ENCODE data around the gene SCYGR1.
"Not testable (repeated sequence)": the region's sequence is repeated elsewhere in the genome, so short reads cannot be mapped to it uniquely, and the experiment has no call there.

SCYGR1 gene

GRCh38 chr2:227402321-227402720 lies 14.6 kb upstream of the SCYGR1 start:
- DNase-seq = no peak

- no peak for DNase-seq
Observed at GRCh38 chr2:227401550-227401949, 13.8 kb upstream of the SCYGR1 start.

- no peak for DNase-seq
Observed at GRCh38 chr2:227398684-227399670, 11.2 kb upstream of the SCYGR1 start.

GRCh38 chr2:227397562-227397961 lies 9.8 kb upstream of the SCYGR1 start:
- DNase-seq = no peak

GRCh38 chr2:227395556-227395955 lies 7.8 kb upstream of the SCYGR1 start:
- DNase-seq = no peak

- no peak for DNase-seq
Observed at GRCh38 chr2:227394401-227394800, 6.7 kb upstream of the SCYGR1 start.

- DNase-seq = no peak
Observed at GRCh38 chr2:227390468-227391256, 2.9 kb upstream of the SCYGR1 start.

- DNase-seq = no peak
Observed at GRCh38 chr2:227389661-227390060, 1.9 kb upstream of the SCYGR1 start.

- DNase-seq = no peak
Observed at GRCh38 chr2:227389231-227389630, 1.5 kb upstream of the SCYGR1 start.

- DNase-seq = no peak
Observed at GRCh38 chr2:227388537-227389011, 825 bp upstream of the SCYGR1 start.

GRCh38 chr2:227386630-227387029 lies 1.1 kb downstream of the SCYGR1 start:
- no peak for DNase-seq

- DNase-seq = no peak
Observed at GRCh38 chr2:227383686-227384085, 4.1 kb downstream of the SCYGR1 start.

- not testable (repeated sequence) for DNase-seq
Observed at GRCh38 chr2:227382241-227382835, 5.4 kb downstream of the SCYGR1 start.

GRCh38 chr2:227379095-227379494 lies 8.7 kb downstream of the SCYGR1 start, which contains the start of gene TM4SF20:
Gene TM4SF20, minus strand, starts transcription at chr2:227379306. Its CDS starts 38 bp downstream, at chr2:227379268.
- no peak for DNase-seq

- no peak for DNase-seq
Observed at GRCh38 chr2:227378371-227378782, 9.4 kb downstream of the SCYGR1 start.

GRCh38 chr2:227377467-227378351 lies 10.0 kb downstream of the SCYGR1 start:
- no peak for DNase-seq

- DNase-seq = no peak
Observed at GRCh38 chr2:227376656-227377396, 10.9 kb downstream of the SCYGR1 start.

- DNase-seq = no peak
Observed at GRCh38 chr2:227374158-227374557, 13.6 kb downstream of the SCYGR1 start.

GRCh38 chr2:227373389-227373788 lies 14.4 kb downstream of the SCYGR1 start:
- DNase-seq = no peak

GRCh38 chr2:227370791-227371312 lies 16.9 kb downstream of the SCYGR1 start:
- DNase-seq = no peak

GRCh38 chr2:227370092-227370491 lies 17.7 kb downstream of the SCYGR1 start:
- DNase-seq = no peak
